Endothelial cell of umbilical vein (primary cell): ENCODE results near the gene COX14. TPM values are rescaled to one million over a fixed set of nuclear protein-coding genes. Genes with fewer than 3 reads are reported as not detected.
A peak's percentile ranks its signal among the peaks of the same experiment; 100 is the strongest.

Source experiments
- BruUV-seq: library from RNA; stranded (reverse); fragments of 400-500 nt; replicated peaks from 2 replicates; lab custom pipeline; 2021; lab: Mats Ljungman, UMichigan
- CTCF ChIA-PET: fragments of 300-600, 350-600 bp; sonication (Branson Sonifier 250); formaldehyde crosslinking; loops from one replicate; lab custom pipeline; 2021; ENCODE audit warnings: antibody characterized with exemption, inconsistent platforms; lab: Charles Lee
- POLR2A ChIA-PET: fragments of 300-600, 350-600 bp; sonication (Branson Sonifier 250); formaldehyde crosslinking; loops from one replicate; lab custom pipeline; 2021; ENCODE audit warnings: antibody characterized with exemption, inconsistent platforms; lab: Charles Lee
- DNase-seq: peaks from one replicate; pipeline ENCODE4 v3.0.0-alpha.2; 2011; ENCODE audit warnings: low read depth, low spot score
- FAIRE-seq: peaks from 2 replicates; lab custom pipeline; 2011; peaks lifted over from hg19 to GRCh38; lab: Jason Lieb, UNC
- H2AFZ ChIP-seq: 2 replicates; pipeline ENCODE4 v1.6.0; 2012; ENCODE audit warnings: low read depth, low read length, control low read depth, inconsistent platforms
- H3K27ac ChIP-seq: 2 replicates; pipeline ENCODE4 v1.5.1; 2011; ENCODE audit warnings: low read depth, mild to moderate bottlenecking, control low read depth, low read length, moderate library complexity; ENCODE audit not compliant: insufficient read depth
- H3K27me3 ChIP-seq, 2 experiments: 2 replicates each; pipeline versions ENCODE4 v1.6.0 to v1.6.1; 2011; ENCODE audit warnings: low read length in 2 of 2, mixed read lengths in 1 of 2; ENCODE audit not compliant: control insufficient read depth in 2 of 2, insufficient read depth in 2 of 2
- H3K36me3 ChIP-seq, 2 experiments: 2 replicates in 1 of 2; 3 replicates in 1 of 2; pipeline ENCODE4 v1.5.1; 2011; ENCODE audit warnings: low read length in 2 of 2, mild to moderate bottlenecking in 1 of 2, moderate library complexity in 1 of 2; ENCODE audit not compliant: control insufficient read depth in 2 of 2, insufficient read depth in 2 of 2; ENCODE audit errors: extremely low read depth in 1 of 2
- H3K4me1 ChIP-seq: 3 replicates; pipeline ENCODE4 v1.5.1; 2011; ENCODE audit warnings: mild to moderate bottlenecking, low read length; ENCODE audit not compliant: control insufficient read depth, insufficient read depth; ENCODE audit errors: extremely low read depth
- H3K4me2 ChIP-seq: 2 replicates; pipeline ENCODE4 v1.6.1; 2011; ENCODE audit warnings: low read length, control low read depth, mixed read lengths; ENCODE audit not compliant: insufficient read depth
- H3K4me3 ChIP-seq, 3 experiments: fragments of 200-600 bp in 1 of 3; sonication (generic), shearing (Covaris generic) in 1 of 3; replicated peaks in 1 of 3; 2 replicates each; pipeline ENCODE4 v1.5.1; 2011 to 2016; ENCODE audit warnings: control low read depth in 3 of 3, low read length in 3 of 3, mild to moderate bottlenecking in 2 of 3, inconsistent platforms in 1 of 3, low read depth in 1 of 3, moderate library complexity in 1 of 3; ENCODE audit not compliant: insufficient read depth in 1 of 3
- H3K79me2 ChIP-seq: 2 replicates; pipeline ENCODE4 v1.6.0; 2012; ENCODE audit warnings: low read length, inconsistent platforms; ENCODE audit not compliant: control insufficient read depth, insufficient read depth
- H3K9ac ChIP-seq: replicated peaks from 2 replicates; pipeline ENCODE3; 2011; ENCODE audit warnings: low read length, control low read depth; ENCODE audit not compliant: insufficient read depth; ENCODE audit errors: extremely low read depth
- H3K9me1 ChIP-seq: replicated peaks from 3 replicates; pipeline ENCODE4 v1.6.0; 2011; ENCODE audit warnings: mild to moderate bottlenecking, low read length; ENCODE audit not compliant: control insufficient read depth, insufficient read depth; ENCODE audit errors: extremely low read depth
- H3K9me3 ChIP-seq: replicated peaks from 2 replicates; pipeline ENCODE4 v1.5.1; 2012; ENCODE audit warnings: low read length, inconsistent platforms; ENCODE audit not compliant: control insufficient read depth, insufficient read depth
- H4K20me1 ChIP-seq: replicated peaks from 2 replicates; pipeline ENCODE3; 2011; ENCODE audit warnings: mild to moderate bottlenecking, low read length; ENCODE audit not compliant: control insufficient read depth, insufficient read depth; ENCODE audit errors: extremely low read depth
- CTCF ChIP-seq, 2 donors: IDR thresholded peaks; 1 replicate in 1 of 2; 2 replicates in 1 of 2; pipeline ENCODE4 v1.5.1; 2011; ENCODE audit warnings: low read length in 2 of 2, mild to moderate bottlenecking in 2 of 2, moderate library complexity in 2 of 2, control low read depth in 1 of 2, inconsistent platforms in 1 of 2, low read depth in 1 of 2; ENCODE audit not compliant: insufficient read depth in 1 of 2; ENCODE audit errors: extremely low read depth in 1 of 2
- EZH2 ChIP-seq: IDR thresholded peaks from 2 replicates; pipeline ENCODE4 v1.6.1; 2012; ENCODE audit warnings: borderline replicate concordance, low read depth, mild to moderate bottlenecking, moderate library complexity, low read length, inconsistent platforms; ENCODE audit not compliant: severe bottlenecking
- FOS ChIP-seq: IDR thresholded peaks from 2 replicates; pipeline ENCODE4 v1.6.1; 2011; ENCODE audit warnings: mild to moderate bottlenecking, low read length, moderate library complexity, borderline replicate concordance; ENCODE audit not compliant: insufficient read depth
- GATA2 ChIP-seq: IDR thresholded peaks from 2 replicates; pipeline ENCODE4 v1.7.0; 2011; ENCODE audit warnings: low read depth, mild to moderate bottlenecking, moderate library complexity, mixed read lengths, low read length; ENCODE audit not compliant: insufficient read length, insufficient read depth
- JUN ChIP-seq: IDR thresholded peaks from 2 replicates; pipeline ENCODE4 v1.6.1; 2011; ENCODE audit warnings: borderline replicate concordance, low read depth; ENCODE audit not compliant: insufficient read length, insufficient read depth
- MAX ChIP-seq: IDR thresholded peaks from 2 replicates; pipeline ENCODE4 v1.6.1; 2011; ENCODE audit not compliant: insufficient read depth, insufficient read length
- MYC ChIP-seq: IDR thresholded peaks from one replicate; pipeline ENCODE4 v1.6.1; 2011; ENCODE audit warnings: mild to moderate bottlenecking, low read depth, low read length
- POLR2A ChIP-seq: IDR thresholded peaks from 2 replicates; pipeline ENCODE4 v1.6.1; 2012; ENCODE audit warnings: low read depth, mild to moderate bottlenecking, control low read depth, low read length
- POLR2AphosphoS5 ChIP-seq: IDR thresholded peaks from 2 replicates; pipeline ENCODE4 v1.6.1; 2012; ENCODE audit warnings: low read depth, mild to moderate bottlenecking, control low read depth, low read length, moderate library complexity; ENCODE audit not compliant: insufficient read depth
- dilution Hi-C: fragments of 300-500 bp; cut with MboI; formaldehyde crosslinking; loops from one replicate; pipeline ENCODE4 v1.15.0; 2019; ENCODE audit warnings: low sequenced_read_pairs; ENCODE audit not compliant: extremely low pct_ligation_motif_present
- intact Hi-C: fragments of 100-400 bp; cut with micrococcal nuclease; formaldehyde crosslinking; loops from one replicate; pipeline ENCODE4 v1.10.0; 2022
- polyA plus RNA-seq, 4 experiments: library from polyadenylated mRNA; depleted of rRNA in 3 of 4; stranded (reverse) in 3 of 4; unstranded in 1 of 4; fragments of >200 nt; gene quantifications; 2 replicates each; pipeline versions ENCODE4 v1.2.1 to v1.2.3, GENCODE V29; 2011 to 2012; ENCODE audit warnings: missing spikeins in 1 of 4
- total RNA-seq: library from RNA; stranded (reverse); gene quantifications from 2 replicates; pipeline ENCODE4 v1.2.3, GENCODE V29; 2021

The COX14 gene
- total and polyA plus RNA-seq, 2 donors (not counting 3 experiments of a cell fraction or from before 2014, with no cell fraction given), result 40.3 to 106 TPM

GRCh38 chr12:50112456-50113218 is 601 bp downstream of the COX14 start:
- peaks cover 9% of the 10 kb centered on the region for H3K4me1 ChIP-seq
- H3K79me2 ChIP-seq, result peaks cover 9% of the 10 kb centered on the region
- H3K4me2 ChIP-seq, result peak overlapping the region; percentile 17
- no peaks in the 10 kb centered on the region for H3K9me1 ChIP-seq
- H3K27ac ChIP-seq, result peak overlapping the region; percentile 6
- TSS peak; percentile 40 for BruUV-seq
- POLR2A ChIA-PET, result interaction anchor here (0.7 to 2.3 kb wide), 6 partner anchors 8 to 110 kb away, joined by 3 to 20 read pairs (median 7); partner anchors contain the start of genes CERS5 and SMARCD1
- no peaks in the 10 kb centered on the region for H4K20me1 ChIP-seq
- H3K9me3 ChIP-seq, result no peaks in the 10 kb centered on the region
- H3K4me3 ChIP-seq, result peak overlapping the region; percentile 0 to 76 (median 59)
- H3K36me3 ChIP-seq, result peaks cover 0 to 2% of the 10 kb centered on the region in 2 experiments
- intact Hi-C loops, result loop anchor here (1.0 kb wide), 2 partner anchors 27 to 55 kb away; partner anchors contain the start of genes CERS5 and SMARCD1
- dilution Hi-C loops, result no loop called here
- peak overlapping the region; percentile 1 for H2AFZ ChIP-seq
- CTCF ChIA-PET, result interaction anchor here (0.8 to 4.5 kb wide), 19 partner anchors 8 to 202 kb away, joined by 3 to 89 read pairs (median 12); partner anchors contain the start of genes CERS5, GPD1 and SMARCD1
- peak overlapping the region; percentile 44 for H3K9ac ChIP-seq
- H3K27me3 ChIP-seq, result no peaks in the 10 kb centered on the region
- FAIRE-seq, result no peak
- DNase-seq, result no peak
- TF ChIP-seq POLR2A, result no peak
- TF ChIP-seq MAX, result no peak
- TF ChIP-seq MYC, result no peak
- TF ChIP-seq CTCF (IDR thresholded peaks at IDR 0.05; ENCODE audit: extremely low read depth in 1 of 2, insufficient read depth in 1 of 2, low read depth in 1 of 2, low read length in 2 of 2), result no peak
- TF ChIP-seq EZH2, result no peak
- no peak for TF ChIP-seq JUN
- no peak for TF ChIP-seq POLR2AphosphoS5
- TF ChIP-seq GATA2, result no peak
- TF ChIP-seq FOS, result no peak
